C4-2B (cell line): ENCODE results near the gene AGBL1.

Experiments used
- ZFX ChIP-seq: fragments of 450-650 bp; IDR thresholded peaks from 2 replicates; pipeline ENCODE4 v1.6.1; 2017
- TF ChIP-seq, protein P1 (sequence below): fragments of 450-650 bp; conservative IDR thresholded peaks from 2 replicates; pipeline ENCODE4 v1.5.1; 2017; ENCODE audit warnings: mild to moderate bottlenecking

DNA sequence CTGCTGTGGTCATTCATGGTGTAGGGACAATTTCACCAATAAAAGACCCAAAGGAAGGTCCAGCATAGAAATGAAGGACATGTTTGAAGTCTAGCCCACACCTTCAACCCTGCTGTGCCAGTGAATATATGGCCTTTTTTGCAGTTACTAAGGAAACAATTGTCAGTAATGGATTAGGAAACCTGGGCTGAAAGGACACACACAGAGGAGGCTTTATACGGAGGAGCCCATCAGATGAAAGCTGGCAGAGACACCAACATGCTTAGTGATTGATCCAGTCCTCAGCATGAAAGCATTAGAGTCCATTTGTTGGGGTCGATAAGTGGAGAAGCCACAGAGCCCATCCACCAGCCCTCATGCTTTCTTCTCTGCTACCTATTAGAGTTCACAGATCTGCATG is 584.3 kb downstream of the AGBL1 start:
- no peak for TF ChIP-seq ZFX
- TF ChIP-seq, protein P1, sequence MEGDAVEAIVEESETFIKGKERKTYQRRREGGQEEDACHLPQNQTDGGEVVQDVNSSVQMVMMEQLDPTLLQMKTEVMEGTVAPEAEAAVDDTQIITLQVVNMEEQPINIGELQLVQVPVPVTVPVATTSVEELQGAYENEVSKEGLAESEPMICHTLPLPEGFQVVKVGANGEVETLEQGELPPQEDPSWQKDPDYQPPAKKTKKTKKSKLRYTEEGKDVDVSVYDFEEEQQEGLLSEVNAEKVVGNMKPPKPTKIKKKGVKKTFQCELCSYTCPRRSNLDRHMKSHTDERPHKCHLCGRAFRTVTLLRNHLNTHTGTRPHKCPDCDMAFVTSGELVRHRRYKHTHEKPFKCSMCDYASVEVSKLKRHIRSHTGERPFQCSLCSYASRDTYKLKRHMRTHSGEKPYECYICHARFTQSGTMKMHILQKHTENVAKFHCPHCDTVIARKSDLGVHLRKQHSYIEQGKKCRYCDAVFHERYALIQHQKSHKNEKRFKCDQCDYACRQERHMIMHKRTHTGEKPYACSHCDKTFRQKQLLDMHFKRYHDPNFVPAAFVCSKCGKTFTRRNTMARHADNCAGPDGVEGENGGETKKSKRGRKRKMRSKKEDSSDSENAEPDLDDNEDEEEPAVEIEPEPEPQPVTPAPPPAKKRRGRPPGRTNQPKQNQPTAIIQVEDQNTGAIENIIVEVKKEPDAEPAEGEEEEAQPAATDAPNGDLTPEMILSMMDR: no peak
